SH-SY5Y (cell line): Measurements from ENCODE around the gene RAB13.

Source experiments
- GATA2 ChIP-seq: IDR thresholded peaks from 2 replicates; pipeline ENCODE4 v1.6.1; 2011; ENCODE audit warnings: mild to moderate bottlenecking, low read depth, low read length
- GATA3 ChIP-seq: IDR thresholded peaks from 2 replicates; pipeline ENCODE4 v1.6.1; 2011; ENCODE audit warnings: low read depth, mild to moderate bottlenecking, low read length, moderate library complexity

The RAB13 gene

GRCh38 chr1:153945795-153946621 is 40.1 kb downstream of the RAB13 start:
- TF ChIP-seq GATA2 (no peak), GATA3 (no peak)

GRCh38 chr1:153945131-153945794 is 40.9 kb downstream of the RAB13 start:
- TF ChIP-seq GATA2 (no peak), GATA3 (no peak)

GRCh38 chr1:153944827-153945117 is 41.4 kb downstream of the RAB13 start:
- TF ChIP-seq GATA2 (no peak), GATA3 (no peak)

- TF ChIP-seq GATA2 (no peak; the same call in 1 of the 2 replicates), GATA3 (no peak)
Measured at GRCh38 chr1:153944005-153944826, 41.9 kb downstream of the RAB13 start.

- no peak for TF ChIP-seq GATA2
- no peak for TF ChIP-seq GATA3
Measured at GRCh38 chr1:153942766-153943549, 43.2 kb downstream of the RAB13 start.

- no peak for TF ChIP-seq GATA3
- no peak for TF ChIP-seq GATA2
Measured at GRCh38 chr1:153941826-153942725, 44.1 kb downstream of the RAB13 start.

- TF ChIP-seq GATA3 (no peak), GATA2 (no peak)
Measured at GRCh38 chr1:153940756-153941155, 45.4 kb downstream of the RAB13 start.

GRCh38 chr1:153939476-153939875 is 46.7 kb downstream of the RAB13 start:
- no peak for TF ChIP-seq GATA3
- no peak for TF ChIP-seq GATA2

- TF ChIP-seq GATA2 (no peak), GATA3 (no peak)
Measured at GRCh38 chr1:153938996-153939395, 47.1 kb downstream of the RAB13 start.

- TF ChIP-seq GATA2: no peak
- TF ChIP-seq GATA3: no peak
Measured at GRCh38 chr1:153937331-153937730, 48.8 kb downstream of the RAB13 start.

GRCh38 chr1:153936011-153936802 is 49.9 kb downstream of the RAB13 start:
- TF ChIP-seq GATA3 (no peak), GATA2 (no peak)

- TF ChIP-seq GATA2 (no peak), GATA3 (no peak)
Measured at GRCh38 chr1:153934746-153935145, 51.4 kb downstream of the RAB13 start.
